Prostate gland (tissue), 2 donors: ENCODE measurements around the gene MGLL.

Experiments used
- POLR2AphosphoS5 ChIP-seq: sonication (generic); formaldehyde crosslinking; IDR thresholded peaks from one replicate; pipeline ENCODE4 v1.6.1; 2017; ENCODE audit warnings: antibody characterized with exemption
- TF ChIP-seq, protein P1 (sequence below), 4 experiments: fragments of 200-600 bp in 2 of 4; fragments of 450-650 bp in 2 of 4; sonication (generic) in 2 of 4; IDR thresholded peaks; 1 replicate in 3 of 4; 2 replicates in 1 of 4; pipeline ENCODE4 v1.5.1; 2016 to 2019; ENCODE audit warnings: antibody characterized with exemption in 4 of 4, mild to moderate bottlenecking in 2 of 4, moderate library complexity in 2 of 4

DNA sequence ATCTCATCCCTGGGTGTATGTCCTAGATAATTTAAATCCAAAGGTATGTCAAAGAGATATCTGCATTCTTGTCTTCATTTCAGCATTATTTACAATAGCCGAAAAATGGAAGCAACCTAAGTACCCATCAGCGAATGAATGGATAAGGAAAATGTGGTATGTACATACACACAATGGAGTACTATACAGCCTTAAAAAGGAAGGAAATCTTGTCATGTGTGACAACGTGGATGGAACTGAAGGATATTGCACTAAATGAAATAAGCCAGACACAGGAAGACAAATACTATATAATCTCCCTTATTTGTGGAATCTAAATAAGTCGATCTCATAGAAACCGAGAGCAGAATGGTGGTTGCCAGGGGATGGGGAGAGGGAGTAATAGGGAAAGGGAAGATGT is 16.8 kb upstream of the MGLL start:
- TF ChIP-seq, protein P1, sequence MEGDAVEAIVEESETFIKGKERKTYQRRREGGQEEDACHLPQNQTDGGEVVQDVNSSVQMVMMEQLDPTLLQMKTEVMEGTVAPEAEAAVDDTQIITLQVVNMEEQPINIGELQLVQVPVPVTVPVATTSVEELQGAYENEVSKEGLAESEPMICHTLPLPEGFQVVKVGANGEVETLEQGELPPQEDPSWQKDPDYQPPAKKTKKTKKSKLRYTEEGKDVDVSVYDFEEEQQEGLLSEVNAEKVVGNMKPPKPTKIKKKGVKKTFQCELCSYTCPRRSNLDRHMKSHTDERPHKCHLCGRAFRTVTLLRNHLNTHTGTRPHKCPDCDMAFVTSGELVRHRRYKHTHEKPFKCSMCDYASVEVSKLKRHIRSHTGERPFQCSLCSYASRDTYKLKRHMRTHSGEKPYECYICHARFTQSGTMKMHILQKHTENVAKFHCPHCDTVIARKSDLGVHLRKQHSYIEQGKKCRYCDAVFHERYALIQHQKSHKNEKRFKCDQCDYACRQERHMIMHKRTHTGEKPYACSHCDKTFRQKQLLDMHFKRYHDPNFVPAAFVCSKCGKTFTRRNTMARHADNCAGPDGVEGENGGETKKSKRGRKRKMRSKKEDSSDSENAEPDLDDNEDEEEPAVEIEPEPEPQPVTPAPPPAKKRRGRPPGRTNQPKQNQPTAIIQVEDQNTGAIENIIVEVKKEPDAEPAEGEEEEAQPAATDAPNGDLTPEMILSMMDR (IDR thresholded peaks at IDR 0.05): no peak
- no peak for TF ChIP-seq POLR2AphosphoS5
